Heart right ventricle (tissue), 16 donors: ENCODE measurements around the gene LIN7A. TPM values are rescaled to one million over a fixed set of nuclear protein-coding genes. Genes with fewer than 3 reads are reported as not detected.

Source experiments
- ATAC-seq, 8 donors: fragments of 200-7000 bp; cut with Tn5 transposase; one replicate each; pipeline ENCODE4 v1.9.1; 2020; ENCODE audit warnings: mild to moderate bottlenecking in 8 of 8, moderate library complexity in 8 of 8, moderate number of reproducible peaks in 1 of 8
- DNase-seq, 2 donors: peaks; one replicate each; pipeline ENCODE4 v3.0.0-alpha.2; 2020
- H3K27ac ChIP-seq, 10 donors: fragments of 200-600 bp; sonication (generic) in 2 of 10; one replicate each; pipeline versions ENCODE4 v1.5.0 to v1.8.0; 2020 to 2022; ENCODE audit warnings: mild to moderate bottlenecking in 3 of 10
- H3K27me3 ChIP-seq, 7 donors: fragments of 200-600 bp; one replicate each; pipeline ENCODE4 v1.8.0; 2021 to 2022; ENCODE audit warnings: mild to moderate bottlenecking in 2 of 7
- H3K36me3 ChIP-seq, 9 donors: fragments of 200-600 bp; sonication (generic) in 1 of 9; one replicate each; pipeline versions ENCODE4 v1.5.0 to v1.8.0; 2020 to 2022; ENCODE audit warnings: mild to moderate bottlenecking in 2 of 9
- H3K4me1 ChIP-seq, 9 donors: fragments of 200-600 bp; sonication (generic) in 1 of 9; one replicate each; pipeline versions ENCODE4 v1.5.0 to v1.8.0; 2020 to 2022; ENCODE audit warnings: mild to moderate bottlenecking in 4 of 9
- H3K4me3 ChIP-seq, 10 donors: fragments of 200-600 bp; sonication (generic) in 2 of 10; one replicate each; pipeline versions ENCODE4 v1.5.0 to v1.8.0; 2020 to 2022; ENCODE audit warnings: mild to moderate bottlenecking in 7 of 10, moderate library complexity in 2 of 10
- H3K9me3 ChIP-seq, 11 donors: fragments of 200-600 bp in 10 of 11; sonication (generic) in 2 of 11; one replicate each; pipeline versions ENCODE4 v1.5.0 to v1.8.0; 2013 to 2022; ENCODE audit warnings: mild to moderate bottlenecking in 2 of 11, control low read depth in 1 of 11, moderate library complexity in 1 of 11
- WGBS, 2 donors: extraction: QIAGEN DNeasy Blood & Tissue Kit; methylation state at CpG; one replicate each; pipeline ENCODE4 v1.1.7; 2013; ENCODE audit warnings: inconsistent platforms in 1 of 2; 5-methylcytosine and 5-hydroxymethylcytosine counted together
- intact Hi-C, 10 donors: fragments of 100-400 bp; cut with DNase I; formaldehyde crosslinking; loops; one replicate each; pipeline versions ENCODE4 v1.11.1 to v1.14.2; 2022
- polyA plus RNA-seq, 2 donors: library from polyadenylated mRNA; stranded (reverse); fragments of 200-250 nt; gene quantifications; one replicate each; pipeline ENCODE4 v1.2.3, GENCODE V29; 2013
- total RNA-seq, 10 donors: library from RNA; stranded (reverse); fragmentation: NEBNext Ultra II Directional in 3 of 10; extraction: Animal tissue kit (Norgen Biotek cat#: 25700) in 3 of 10; gene quantifications; one replicate each; pipeline versions ENCODE4 v1.2.1 to v1.2.4, GENCODE V29; 2021 to 2023
- TF ChIP-seq, protein P1 (sequence below), 9 donors: fragments of 200-600 bp; sonication (generic) in 2 of 9; IDR thresholded peaks; one replicate each; pipeline versions ENCODE4 v1.5.0 to v1.8.0; 2021 to 2022; ENCODE audit warnings: antibody characterized with exemption in 9 of 9, mild to moderate bottlenecking in 5 of 9, moderate library complexity in 1 of 9
- donor health status: Arrhythmogenic right ventricular cardiomyopathy.
- donor health status: ischemic (EF 13 %, LVEDD 7.1; RV severe dilation, severe dysfunction).
- donor health status: healthy with polysubstance abuse.
- donor health status: DM: no; HTN: yes; CAD: no.
- donor health status: DM: no; HTN: no; CAD: no.
- donor health status: ischemic (EF 25% LVEDD 6.9; RV normal size, moderate dysfunction).
- donor health status: ischemic (EF 25% LVEDD 5.7; RV mildly dilated, moderate dysfunction).
- donor health status: healthy.
- donor health status: DM: yes; HTN: yes; CAD: no.
- donor health status: Ischemic cardiomyopathy.
- donor health status: ischemic (EF 35%, LVEDD 5.7; RV mildly dilated, moderate dysfunction).
- donor health status: nonischemic (EF 11% LVEDD 7.7; RV severe dilation, severe dysfunction).
- donor health status: DM: yes; HTN: yes; CAD: no.
- donor health status: PGD.
- donor health status: ischemic (EF 29% LVEDD 5.4; RV normal size, mild dysfunction).
- donor health status: nonischemic (EF 23%, LVEDD 6.1; RV moderate dilation, normal function).

The LIN7A gene
- total and polyA plus RNA-seq, 12 donors, result 6.2 to 15.3 (median 10.2) TPM

DNA sequence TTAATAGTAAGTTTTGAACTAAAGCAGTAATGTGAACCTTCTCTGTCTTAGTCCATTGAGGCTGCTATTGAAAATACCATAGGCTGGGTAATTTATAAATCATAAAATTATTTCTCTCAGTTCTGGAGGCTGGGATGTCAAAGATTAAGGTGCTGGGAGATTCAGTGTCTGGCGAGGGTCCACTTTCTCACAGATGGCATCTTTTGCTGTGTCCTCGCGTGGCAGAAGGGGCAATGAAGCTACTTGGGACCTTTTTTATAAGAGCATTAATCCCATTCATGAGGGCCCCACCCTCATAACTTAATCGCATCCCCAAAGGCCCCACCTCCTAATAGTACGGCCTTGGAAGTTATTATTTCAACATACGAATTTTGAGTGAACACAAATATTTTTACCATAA is 28.4 kb downstream of the LIN7A start:
- intact Hi-C loops, result no loop called here
- TF ChIP-seq, protein P1, sequence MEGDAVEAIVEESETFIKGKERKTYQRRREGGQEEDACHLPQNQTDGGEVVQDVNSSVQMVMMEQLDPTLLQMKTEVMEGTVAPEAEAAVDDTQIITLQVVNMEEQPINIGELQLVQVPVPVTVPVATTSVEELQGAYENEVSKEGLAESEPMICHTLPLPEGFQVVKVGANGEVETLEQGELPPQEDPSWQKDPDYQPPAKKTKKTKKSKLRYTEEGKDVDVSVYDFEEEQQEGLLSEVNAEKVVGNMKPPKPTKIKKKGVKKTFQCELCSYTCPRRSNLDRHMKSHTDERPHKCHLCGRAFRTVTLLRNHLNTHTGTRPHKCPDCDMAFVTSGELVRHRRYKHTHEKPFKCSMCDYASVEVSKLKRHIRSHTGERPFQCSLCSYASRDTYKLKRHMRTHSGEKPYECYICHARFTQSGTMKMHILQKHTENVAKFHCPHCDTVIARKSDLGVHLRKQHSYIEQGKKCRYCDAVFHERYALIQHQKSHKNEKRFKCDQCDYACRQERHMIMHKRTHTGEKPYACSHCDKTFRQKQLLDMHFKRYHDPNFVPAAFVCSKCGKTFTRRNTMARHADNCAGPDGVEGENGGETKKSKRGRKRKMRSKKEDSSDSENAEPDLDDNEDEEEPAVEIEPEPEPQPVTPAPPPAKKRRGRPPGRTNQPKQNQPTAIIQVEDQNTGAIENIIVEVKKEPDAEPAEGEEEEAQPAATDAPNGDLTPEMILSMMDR (IDR thresholded peaks at IDR 0.05), result no peak
- ATAC-seq (no peak), DNase-seq (no peak)
- 91 to 93% methylated on average over 6 of the region's 6 CpGs for WGBS, 2 donors
- no peak overlapping the region for H3K27ac ChIP-seq
- H3K27me3 ChIP-seq, result no peaks in the 10 kb centered on the region
- H3K4me3 ChIP-seq, result no peak overlapping the region
- H3K4me1 ChIP-seq, result peaks cover 0 to 16% (median 0%) of the 10 kb centered on the region in 9 donors
- H3K9me3 ChIP-seq, result no peaks in the 10 kb centered on the region
- H3K36me3 ChIP-seq, result no peaks in the 10 kb centered on the region

DNA sequence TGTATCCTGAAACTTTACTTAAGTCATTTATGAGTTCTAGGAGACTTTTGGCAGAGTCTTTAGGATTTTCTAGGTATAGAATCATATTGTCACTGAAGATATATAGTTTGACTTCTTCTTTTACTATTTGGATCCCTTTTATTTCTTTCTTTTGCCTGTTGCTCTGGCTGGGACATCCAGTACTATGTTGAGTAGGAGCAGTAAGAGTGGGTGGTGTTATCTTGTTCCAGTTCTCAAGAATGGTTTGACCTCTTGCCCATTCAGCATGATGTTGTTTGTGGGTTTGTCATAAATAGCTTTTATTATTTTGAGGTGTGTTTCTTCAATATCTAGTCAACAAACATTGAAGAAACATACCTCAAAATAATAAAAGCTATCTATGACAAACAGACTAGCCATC is 35.0 kb downstream of the LIN7A start:
- ATAC-seq (peak in 3 of 8 donors; percentile 51 to 93 (median 65)), DNase-seq (no peak)
- H3K27me3 ChIP-seq, result no peaks in the 10 kb centered on the region
- intact Hi-C loops, result no loop called here
- H3K36me3 ChIP-seq, result no peaks in the 10 kb centered on the region
- TF ChIP-seq, protein P1 (IDR thresholded peaks at IDR 0.05), result no peak
- no peak overlapping the region for H3K4me3 ChIP-seq
- no peak overlapping the region for H3K27ac ChIP-seq
- H3K9me3 ChIP-seq, result no peaks in the 10 kb centered on the region
- peaks cover 0 to 7% (median 0%) of the 10 kb centered on the region in 9 donors for H3K4me1 ChIP-seq

DNA sequence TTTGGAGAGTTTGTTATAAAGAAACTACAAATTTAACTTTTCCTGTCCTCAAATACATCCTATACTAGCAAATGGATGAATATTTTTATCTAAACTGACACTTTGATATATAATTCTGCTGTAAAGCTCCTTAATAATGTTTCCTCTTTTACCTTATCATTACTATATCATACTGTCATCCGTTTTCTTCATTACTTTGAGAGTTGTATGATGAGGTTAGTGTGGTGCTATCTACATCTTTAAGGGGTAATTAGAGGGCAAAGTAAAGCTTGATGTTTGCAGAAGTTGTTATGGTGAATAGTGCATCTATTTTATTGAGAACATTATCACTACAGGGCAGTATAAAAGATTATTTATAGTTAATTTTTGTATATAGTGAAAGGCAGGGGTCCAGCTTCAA is 36.1 kb downstream of the LIN7A start:
- Histone ChIP-seq H3K27me3 (no peaks in the 10 kb centered on the region), H3K9me3 (no peaks in the 10 kb centered on the region), H3K4me1 (peaks cover 0 to 7% (median 0%) of the 10 kb centered on the region in 9 donors), H3K36me3 (no peaks in the 10 kb centered on the region), H3K27ac (no peak overlapping the region), H3K4me3 (no peak overlapping the region)
- no peak for ATAC-seq
- TF ChIP-seq, protein P1 (IDR thresholded peaks at IDR 0.05), result no peak
- WGBS, 2 donors, result 60 to 63% methylated on average over 1 of the region's 1 CpG
- intact Hi-C loops, result no loop called here
- no peak for DNase-seq

DNA sequence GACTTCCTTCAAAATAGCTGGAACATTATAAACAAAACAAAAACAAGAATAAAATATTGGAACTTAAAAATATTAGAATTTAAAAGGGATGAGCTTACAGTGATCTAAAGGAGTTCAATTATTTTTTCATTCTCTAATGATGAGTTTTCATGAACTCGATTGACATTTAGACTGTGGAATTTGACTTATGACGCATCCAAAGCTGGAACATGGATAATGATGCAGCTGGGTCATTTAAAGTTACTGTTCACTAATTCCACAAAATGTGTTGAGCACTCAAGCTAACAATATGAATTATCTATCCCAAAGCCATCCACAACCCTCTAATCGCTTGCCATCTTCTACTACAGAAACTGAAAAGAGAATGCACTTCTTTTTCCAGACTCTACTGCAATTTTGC is 42.5 kb downstream of the LIN7A start:
- Histone ChIP-seq H3K36me3 (no peaks in the 10 kb centered on the region), H3K27ac (no peak overlapping the region), H3K4me3 (no peak overlapping the region), H3K4me1 (peaks cover 0 to 25% (median 0%) of the 10 kb centered on the region in 9 donors), H3K9me3 (no peaks in the 10 kb centered on the region), H3K27me3 (no peaks in the 10 kb centered on the region)
- DNase-seq, result no peak
- WGBS, 2 donors, result 73 to 75% methylated on average over 3 of the region's 3 CpGs
- intact Hi-C loops, result no loop called here
- TF ChIP-seq, protein P1 (IDR thresholded peaks at IDR 0.05), result no peak
- ATAC-seq, result no peak
